ENCODE results near the gene TIMM8B.

TIMM8B gene

GRCh38 chr11:112057170-112057569 lies 29.4 kb downstream of the TIMM8B start:
- Histone ChIP-seq H3K18ac (ENCODE audit: low read length) (no peak overlapping the region), H3K4me2 (ENCODE audit: insufficient read depth, low read length, poor library complexity, severe bottlenecking) (no peak overlapping the region), H2AFZ (ENCODE audit: low read length) (no peak overlapping the region), H2BK15ac (ENCODE audit: low read length) (no peak overlapping the region), H3K4me1 (ENCODE audit: control insufficient read depth in 2 of 2, insufficient read depth in 1 of 2, low read depth in 1 of 2, low read length in 2 of 2) (no peaks in the 10 kb centered on the region), H2AK5ac (ENCODE audit: low read depth, low read length) (no peak overlapping the region), H3K14ac (ENCODE audit: low read length) (no peak overlapping the region), H3K9ac (ENCODE audit: low read depth, low read length, poor library complexity) (no peak overlapping the region), H3K4me3 (ENCODE audit: low read length in 2 of 2) (no peak overlapping the region), H3K36me3 (replicated peaks in 1 of 2; ENCODE audit: control insufficient read depth in 2 of 2, insufficient read depth in 2 of 2, low read length in 2 of 2) (peaks cover 24 to 95% of the 10 kb centered on the region in 2 donors), H2BK5ac (ENCODE audit: low read length) (no peak overlapping the region), H3K9me3 (replicated peaks in 1 of 2; ENCODE audit: control insufficient read depth in 2 of 2, insufficient read depth in 1 of 2, low read depth in 1 of 2, low read length in 2 of 2) (no peaks in the 10 kb centered on the region), H4K8ac (ENCODE audit: low read depth, low read length) (no peak overlapping the region), H3K23ac (ENCODE audit: low read depth, low read length, poor library complexity) (no peak overlapping the region), H3K27ac (replicated peaks; ENCODE audit: low read length) (no peak overlapping the region), H3K79me1 (ENCODE audit: low read depth, low read length) (no peaks in the 10 kb centered on the region), H2BK120ac (ENCODE audit: low read depth, low read length) (no peak overlapping the region), H4K91ac (ENCODE audit: low read depth, low read length, poor library complexity) (no peak overlapping the region), H2BK12ac (ENCODE audit: low read length) (no peak overlapping the region), H3K27me3 (ENCODE audit: control insufficient read depth in 3 of 3, insufficient read depth in 3 of 3, low read depth in 1 of 3, low read length in 3 of 3) (peaks cover 0 to 1% (median 0%) of the 10 kb centered on the region in 3 experiments), H3K4ac (ENCODE audit: low read length) (no peak overlapping the region)
- WGBS, 2 donors (ENCODE audit: extremely low coverage in 2 of 2, insufficient read length in 2 of 2, insufficient replicate concordance in 1 of 2), result no CpG with 5 or more reads among the region's 4 CpGs
- no peak for DNase-seq (ENCODE audit: low spot score)

DNA sequence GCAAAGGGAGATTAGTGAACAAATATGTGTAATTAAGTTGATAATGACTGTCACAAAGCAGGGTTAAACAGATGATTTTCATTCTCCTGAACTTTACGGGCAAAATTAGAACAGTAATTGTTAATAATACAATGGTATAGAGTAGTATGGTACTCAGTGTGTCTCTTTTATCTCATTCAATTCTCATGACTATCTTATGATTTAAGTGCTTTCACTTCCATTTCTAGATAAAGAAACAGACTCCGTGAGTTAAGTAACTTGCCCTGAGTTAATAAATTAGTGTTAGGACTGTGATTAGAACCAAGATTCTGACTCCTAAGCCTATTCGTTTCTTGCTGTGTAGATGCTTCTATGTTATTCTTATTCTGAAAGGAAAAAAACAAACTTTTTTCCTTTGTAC lies 34.8 kb downstream of the TIMM8B start:
- no peak overlapping the region for H4K8ac ChIP-seq (ENCODE audit: low read depth, low read length)
- H2BK120ac ChIP-seq (ENCODE audit: low read depth, low read length), result no peak overlapping the region
- H3K4me2 ChIP-seq (ENCODE audit: insufficient read depth, low read length, poor library complexity, severe bottlenecking), result no peak overlapping the region
- no peak overlapping the region for H3K9ac ChIP-seq (ENCODE audit: low read depth, low read length, poor library complexity)
- peaks cover 14 to 91% of the 10 kb centered on the region in 2 donors for H3K36me3 ChIP-seq (replicated peaks in 1 of 2; ENCODE audit: control insufficient read depth in 2 of 2, insufficient read depth in 2 of 2, low read length in 2 of 2)
- no CpG with 5 or more reads among the region's 3 CpGs for WGBS, 2 donors (ENCODE audit: extremely low coverage in 2 of 2, insufficient read length in 2 of 2, insufficient replicate concordance in 1 of 2)
- H3K4me1 ChIP-seq (ENCODE audit: control insufficient read depth in 2 of 2, insufficient read depth in 1 of 2, low read depth in 1 of 2, low read length in 2 of 2), result no peaks in the 10 kb centered on the region
- no peak for DNase-seq (ENCODE audit: low spot score)
- H3K4ac ChIP-seq (ENCODE audit: low read length), result no peak overlapping the region
- no peak overlapping the region for H3K4me3 ChIP-seq (ENCODE audit: low read length in 2 of 2)
- H4K91ac ChIP-seq (ENCODE audit: low read depth, low read length, poor library complexity), result no peak overlapping the region
- H2AK5ac ChIP-seq (ENCODE audit: low read depth, low read length), result no peak overlapping the region
- no peak overlapping the region for H2AFZ ChIP-seq (ENCODE audit: low read length)
- H3K27ac ChIP-seq (replicated peaks; ENCODE audit: low read length), result no peak overlapping the region
- H3K9me3 ChIP-seq (replicated peaks in 1 of 2; ENCODE audit: control insufficient read depth in 2 of 2, insufficient read depth in 1 of 2, low read depth in 1 of 2, low read length in 2 of 2), result peaks cover 0 to 7% of the 10 kb centered on the region in 2 donors
- no peak overlapping the region for H3K14ac ChIP-seq (ENCODE audit: low read length)
- no peak overlapping the region for H3K18ac ChIP-seq (ENCODE audit: low read length)
- H2BK12ac ChIP-seq (ENCODE audit: low read length), result no peak overlapping the region
- no peak overlapping the region for H3K23ac ChIP-seq (ENCODE audit: low read depth, low read length, poor library complexity)
- H2BK5ac ChIP-seq (ENCODE audit: low read length), result no peak overlapping the region
- H3K79me1 ChIP-seq (ENCODE audit: low read depth, low read length), result no peaks in the 10 kb centered on the region
- H2BK15ac ChIP-seq (ENCODE audit: low read length), result no peak overlapping the region
- H3K27me3 ChIP-seq (ENCODE audit: control insufficient read depth in 3 of 3, insufficient read depth in 3 of 3, low read depth in 1 of 3, low read length in 3 of 3), result no peaks in the 10 kb centered on the region

DNA sequence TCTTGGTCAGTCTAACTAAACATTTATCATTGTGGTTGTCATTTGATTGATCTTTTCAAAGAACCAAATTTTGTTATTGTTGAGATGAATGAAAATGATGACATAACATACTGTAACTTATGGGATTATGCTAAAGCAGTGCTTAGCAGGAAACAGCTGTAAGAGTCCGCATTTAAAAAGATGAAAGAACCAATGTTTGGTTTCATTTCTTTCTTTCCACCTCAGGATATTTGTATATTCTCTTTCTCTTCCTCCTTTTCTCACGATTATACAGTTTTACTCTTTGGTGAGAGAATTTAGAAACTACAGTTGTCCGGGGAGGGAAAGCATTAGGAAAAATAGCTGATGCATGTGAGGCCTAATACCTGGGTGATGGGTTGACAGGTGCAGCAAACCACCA lies 35.8 kb downstream of the TIMM8B start:
- no CpG with 5 or more reads among the region's 3 CpGs for WGBS, 2 donors (ENCODE audit: extremely low coverage in 2 of 2, insufficient read length in 2 of 2, insufficient replicate concordance in 1 of 2)
- Histone ChIP-seq H3K27me3 (ENCODE audit: control insufficient read depth in 3 of 3, insufficient read depth in 3 of 3, low read depth in 1 of 3, low read length in 3 of 3) (no peaks in the 10 kb centered on the region), H3K4me2 (ENCODE audit: insufficient read depth, low read length, poor library complexity, severe bottlenecking) (no peak overlapping the region)

GRCh38 chr11:112049777-112050176 lies 36.8 kb downstream of the TIMM8B start:
- no peak overlapping the region for H2BK15ac ChIP-seq (ENCODE audit: low read length)
- no CpG with 5 or more reads among the region's 2 CpGs for WGBS, 2 donors (ENCODE audit: extremely low coverage in 2 of 2, insufficient read length in 2 of 2, insufficient replicate concordance in 1 of 2)

More for the DNA sequence above, 35.8 kb downstream of the TIMM8B start:
- H3K4me1 ChIP-seq (ENCODE audit: control insufficient read depth in 2 of 2, insufficient read depth in 1 of 2, low read depth in 1 of 2, low read length in 2 of 2), result no peaks in the 10 kb centered on the region
- no peak overlapping the region for H2BK120ac ChIP-seq (ENCODE audit: low read depth, low read length)
- no peaks in the 10 kb centered on the region for H3K79me1 ChIP-seq (ENCODE audit: low read depth, low read length)
- H3K18ac ChIP-seq (ENCODE audit: low read length), result no peak overlapping the region
- no peak overlapping the region for H2AFZ ChIP-seq (ENCODE audit: low read length)
- H3K4ac ChIP-seq (ENCODE audit: low read length), result no peak overlapping the region
- no peak overlapping the region for H3K27ac ChIP-seq (replicated peaks; ENCODE audit: low read length)
- H4K8ac ChIP-seq (ENCODE audit: low read depth, low read length), result no peak overlapping the region
- H2BK5ac ChIP-seq (ENCODE audit: low read length), result no peak overlapping the region
- H3K4me3 ChIP-seq (ENCODE audit: low read length in 2 of 2), result no peak overlapping the region
- no peak overlapping the region for H2BK15ac ChIP-seq (ENCODE audit: low read length)
- H3K9me3 ChIP-seq (replicated peaks in 1 of 2; ENCODE audit: control insufficient read depth in 2 of 2, insufficient read depth in 1 of 2, low read depth in 1 of 2, low read length in 2 of 2), result peaks cover 0 to 11% of the 10 kb centered on the region in 2 donors
- no peak overlapping the region for H2BK12ac ChIP-seq (ENCODE audit: low read length)
- no peak overlapping the region for H3K9ac ChIP-seq (ENCODE audit: low read depth, low read length, poor library complexity)
- no peak overlapping the region for H3K23ac ChIP-seq (ENCODE audit: low read depth, low read length, poor library complexity)
- H3K36me3 ChIP-seq (replicated peaks in 1 of 2; ENCODE audit: control insufficient read depth in 2 of 2, insufficient read depth in 2 of 2, low read length in 2 of 2), result peaks cover 14 to 91% of the 10 kb centered on the region in 2 donors
- H3K14ac ChIP-seq (ENCODE audit: low read length), result no peak overlapping the region
- no peak for DNase-seq (ENCODE audit: low spot score)
- no peak overlapping the region for H4K91ac ChIP-seq (ENCODE audit: low read depth, low read length, poor library complexity)
- no peak overlapping the region for H2AK5ac ChIP-seq (ENCODE audit: low read depth, low read length)

More at GRCh38 chr11:112049777-112050176, 36.8 kb downstream of the TIMM8B start:
- no peaks in the 10 kb centered on the region for H3K27me3 ChIP-seq (ENCODE audit: control insufficient read depth in 3 of 3, insufficient read depth in 3 of 3, low read depth in 1 of 3, low read length in 3 of 3)
- no peak overlapping the region for H3K4me2 ChIP-seq (ENCODE audit: insufficient read depth, low read length, poor library complexity, severe bottlenecking)
- no peak overlapping the region for H4K91ac ChIP-seq (ENCODE audit: low read depth, low read length, poor library complexity)
- H3K4me1 ChIP-seq (ENCODE audit: control insufficient read depth in 2 of 2, insufficient read depth in 1 of 2, low read depth in 1 of 2, low read length in 2 of 2), result no peaks in the 10 kb centered on the region
- no peak overlapping the region for H3K9ac ChIP-seq (ENCODE audit: low read depth, low read length, poor library complexity)
- H3K18ac ChIP-seq (ENCODE audit: low read length), result no peak overlapping the region
- no peak overlapping the region for H2BK120ac ChIP-seq (ENCODE audit: low read depth, low read length)
- H3K23ac ChIP-seq (ENCODE audit: low read depth, low read length, poor library complexity), result no peak overlapping the region
- no peak overlapping the region for H2BK12ac ChIP-seq (ENCODE audit: low read length)
- H4K8ac ChIP-seq (ENCODE audit: low read depth, low read length), result no peak overlapping the region
- no peak overlapping the region for H3K4ac ChIP-seq (ENCODE audit: low read length)
- H3K36me3 ChIP-seq (replicated peaks in 1 of 2; ENCODE audit: control insufficient read depth in 2 of 2, insufficient read depth in 2 of 2, low read length in 2 of 2), result peaks cover 18 to 94% of the 10 kb centered on the region in 2 donors
- H3K4me3 ChIP-seq (ENCODE audit: low read length in 2 of 2), result no peak overlapping the region
- DNase-seq (ENCODE audit: low spot score), result no peak
- no peaks in the 10 kb centered on the region for H3K79me1 ChIP-seq (ENCODE audit: low read depth, low read length)
- no peak overlapping the region for H2BK5ac ChIP-seq (ENCODE audit: low read length)
- no peak overlapping the region for H3K27ac ChIP-seq (replicated peaks; ENCODE audit: low read length)
- no peak overlapping the region for H2AFZ ChIP-seq (ENCODE audit: low read length)
- H3K9me3 ChIP-seq (replicated peaks in 1 of 2; ENCODE audit: control insufficient read depth in 2 of 2, insufficient read depth in 1 of 2, low read depth in 1 of 2, low read length in 2 of 2), result peaks cover 0 to 11% of the 10 kb centered on the region in 2 donors
- no peak overlapping the region for H2AK5ac ChIP-seq (ENCODE audit: low read depth, low read length)
- H3K14ac ChIP-seq (ENCODE audit: low read length), result no peak overlapping the region
